Skeletal muscle cell (primary cell): Measurements from ENCODE around the gene SERTM1.
A peak's percentile ranks its signal among the peaks of the same experiment; 100 is the strongest.

ENCODE experiments used
- DNase-seq: peaks from one replicate; pipeline ENCODE4 v3.0.0-alpha.2; 2010; ENCODE audit warnings: low read depth
- H3K4me3 ChIP-seq: 2 replicates; pipeline ENCODE4 v1.5.1; 2011; ENCODE audit warnings: low read depth, mild to moderate bottlenecking, control low read depth, low read length, moderate library complexity

Gene SERTM1

DNA sequence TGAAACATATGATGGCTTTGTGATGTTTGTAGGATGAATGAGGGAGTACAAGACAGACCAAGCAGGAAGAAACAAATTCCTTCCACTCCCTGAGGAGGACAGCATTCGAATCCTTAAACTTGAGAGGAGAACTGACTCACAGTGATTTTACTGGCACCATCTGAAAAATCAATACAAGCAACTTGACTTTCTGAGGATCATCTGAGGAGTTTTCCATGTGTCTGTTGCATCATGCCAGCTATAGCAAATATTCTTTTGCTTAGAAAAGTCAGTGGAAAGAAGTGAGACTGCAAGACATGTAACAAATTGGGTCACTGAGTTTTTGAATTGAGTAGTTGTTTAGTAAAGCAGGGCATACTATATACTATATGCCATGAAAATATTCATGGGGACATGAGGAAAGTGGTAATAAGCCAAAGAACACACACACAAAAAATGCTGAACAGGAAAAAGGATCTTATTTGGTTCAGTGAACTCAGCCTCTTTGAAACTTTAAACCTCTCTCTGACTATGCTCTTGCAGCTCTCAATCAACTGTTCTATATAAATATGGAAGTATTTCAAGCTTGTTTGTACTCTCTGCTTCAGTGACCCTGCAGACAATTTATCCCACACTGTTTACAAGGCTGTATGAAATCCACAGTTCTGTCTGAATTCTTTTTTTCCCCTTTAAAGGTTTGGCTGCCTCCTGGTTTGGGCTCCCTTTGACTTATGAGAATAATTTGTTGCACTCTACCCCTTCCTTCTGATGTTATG, 35.5 kb downstream of the SERTM1 start:
- H3K4me3 ChIP-seq, result no peak overlapping the region
- DNase-seq, result no peak

DNA sequence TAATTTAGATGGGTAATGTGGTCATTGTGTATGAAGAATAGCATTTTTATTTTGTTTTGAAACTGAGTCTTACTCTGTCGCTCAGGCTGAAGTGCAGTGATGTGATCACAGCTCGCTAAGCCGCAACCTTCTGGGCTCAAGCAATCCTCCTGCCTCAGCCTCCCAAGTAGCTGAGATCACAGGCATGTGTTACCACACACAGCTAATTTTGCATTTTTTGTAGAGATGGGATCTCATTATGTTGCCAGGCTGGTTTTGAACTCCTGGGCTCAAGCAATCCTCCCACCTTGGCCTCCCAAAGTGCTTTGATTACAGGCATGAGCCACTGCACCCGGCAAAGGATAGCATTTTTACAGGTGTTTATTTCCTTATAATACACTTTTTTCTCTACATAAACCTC, 36.6 kb downstream of the SERTM1 start:
- no peak overlapping the region for H3K4me3 ChIP-seq
- DNase-seq, result no peak

DNA sequence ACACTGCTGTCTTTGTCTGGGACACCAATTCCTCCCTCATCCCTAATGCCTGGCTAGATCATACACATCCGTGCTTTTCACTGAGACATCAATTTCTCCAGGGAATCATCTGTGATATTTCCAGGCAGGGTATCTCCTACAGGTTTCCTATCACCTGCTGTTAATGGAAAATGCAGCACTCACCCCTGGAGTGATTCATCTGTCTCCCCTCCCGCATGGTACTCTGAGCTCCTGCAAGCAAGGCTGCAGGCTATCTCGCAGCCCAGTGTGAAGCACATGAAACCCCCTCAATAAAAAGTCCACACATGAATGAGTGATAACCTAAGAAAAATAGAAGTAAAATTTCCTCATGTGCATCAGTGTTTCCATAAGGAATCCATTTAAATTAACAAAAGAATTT, 38.5 kb downstream of the SERTM1 start:
- H3K4me3 ChIP-seq, result no peak overlapping the region
- DNase-seq, result no peak

DNA sequence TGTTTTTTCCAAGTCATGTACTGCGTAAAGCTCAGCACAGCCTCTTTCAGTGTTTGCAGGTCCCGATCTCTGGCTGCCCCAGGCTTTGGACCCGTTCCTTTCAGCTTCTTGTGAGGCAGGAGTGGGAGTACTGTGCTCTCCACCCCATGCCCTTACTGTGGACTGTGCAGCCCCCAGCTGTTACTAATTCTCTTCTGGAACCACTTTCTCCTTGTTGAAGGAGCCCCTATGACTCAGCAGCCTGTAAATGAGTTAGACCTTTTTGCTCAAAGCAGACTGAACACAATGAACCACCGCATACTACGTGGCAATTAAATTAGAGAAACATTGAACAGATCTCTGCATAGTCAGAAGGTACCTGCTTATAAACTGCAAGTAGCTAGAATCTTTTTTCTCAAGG, 39.0 kb downstream of the SERTM1 start:
- no peak overlapping the region for H3K4me3 ChIP-seq
- DNase-seq, result peak; percentile 57

DNA sequence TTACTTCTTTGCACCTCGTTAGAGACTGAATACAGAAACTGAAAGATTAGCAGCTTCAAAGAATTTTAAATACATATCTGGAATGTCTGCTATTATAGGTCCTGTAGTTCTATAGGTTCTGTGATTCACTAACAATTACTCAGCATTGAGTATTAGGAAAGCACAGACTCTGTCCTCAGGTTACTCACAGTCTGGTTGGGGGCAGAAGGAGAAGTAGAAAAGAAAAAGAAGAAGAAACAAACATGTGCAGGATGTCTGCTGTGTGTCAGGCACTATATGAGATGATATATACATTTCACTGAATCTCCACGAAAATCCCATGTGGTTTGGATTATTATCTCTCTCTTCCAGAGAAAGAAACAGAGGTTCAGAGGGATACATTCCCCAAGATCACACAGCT, 40.1 kb downstream of the SERTM1 start:
- no peak overlapping the region for H3K4me3 ChIP-seq
- DNase-seq, result no peak

DNA sequence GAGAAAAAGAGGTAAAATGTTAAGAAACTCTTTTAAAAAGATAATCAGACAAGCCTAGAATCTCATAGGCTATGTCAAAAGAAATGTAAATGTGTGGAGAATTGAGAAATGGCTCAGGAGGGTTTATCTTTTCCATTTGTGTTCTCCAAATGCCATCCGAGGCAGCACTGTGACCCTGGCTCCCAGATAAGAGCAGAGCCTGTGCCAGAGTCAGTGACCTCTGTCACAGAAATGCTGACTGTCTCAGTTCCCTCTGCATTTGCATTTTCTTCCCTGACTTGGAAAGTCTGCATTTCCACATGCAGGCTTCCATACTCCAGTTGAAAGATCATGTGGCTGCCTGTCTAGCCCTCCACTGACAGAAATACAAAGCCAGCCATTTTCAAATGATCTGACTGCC, 42.0 kb downstream of the SERTM1 start:
- no peak overlapping the region for H3K4me3 ChIP-seq
- DNase-seq, result no peak

DNA sequence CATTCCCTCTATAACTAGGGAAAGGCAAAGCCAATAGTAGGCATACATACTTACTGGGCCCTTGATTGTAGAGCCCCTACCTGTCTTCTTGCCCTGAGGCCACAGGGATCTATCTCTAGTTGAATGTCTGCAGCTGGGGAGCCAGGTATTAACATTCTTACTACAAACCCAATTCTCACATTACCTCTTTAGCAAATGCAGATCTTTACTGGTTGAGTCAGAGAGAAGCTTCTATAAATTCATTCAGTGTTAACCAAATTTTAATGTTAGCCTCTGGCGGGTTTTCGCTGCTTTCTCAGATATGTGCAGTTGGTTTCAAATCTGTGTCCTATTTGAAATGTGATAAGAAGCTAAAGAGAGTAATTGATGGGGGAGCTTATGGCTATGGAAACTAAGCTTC, 43.2 kb downstream of the SERTM1 start:
- H3K4me3 ChIP-seq, result no peak overlapping the region
- DNase-seq, result no peak

DNA sequence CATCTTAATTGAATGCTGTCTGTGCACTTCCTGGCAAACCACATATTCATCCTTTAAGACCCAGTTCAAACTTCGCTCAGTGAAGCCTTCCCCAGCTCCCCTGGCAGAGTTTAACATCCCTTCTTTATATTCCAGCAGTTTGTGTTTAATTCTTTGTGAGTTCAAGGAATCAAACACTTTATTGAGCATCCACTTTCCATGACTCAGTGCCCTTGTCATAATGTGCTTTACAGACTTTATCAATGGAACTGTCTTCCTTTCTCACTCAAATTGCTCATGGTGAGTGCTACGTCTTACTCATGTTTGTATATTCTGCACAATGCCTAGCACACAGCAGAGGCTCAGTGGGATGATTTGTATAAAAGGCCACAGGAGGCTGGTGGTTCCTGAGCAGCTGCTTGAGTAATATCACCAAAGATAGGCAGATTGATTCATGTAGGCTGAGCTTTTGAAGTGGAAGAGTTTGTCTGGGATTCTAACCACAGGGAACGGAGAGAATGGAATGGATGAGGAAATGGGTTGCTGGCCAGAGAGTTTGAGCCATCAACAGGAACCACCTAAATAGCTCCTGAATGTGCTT, 44.2 kb downstream of the SERTM1 start:
- peak; percentile 13 for DNase-seq

DNA sequence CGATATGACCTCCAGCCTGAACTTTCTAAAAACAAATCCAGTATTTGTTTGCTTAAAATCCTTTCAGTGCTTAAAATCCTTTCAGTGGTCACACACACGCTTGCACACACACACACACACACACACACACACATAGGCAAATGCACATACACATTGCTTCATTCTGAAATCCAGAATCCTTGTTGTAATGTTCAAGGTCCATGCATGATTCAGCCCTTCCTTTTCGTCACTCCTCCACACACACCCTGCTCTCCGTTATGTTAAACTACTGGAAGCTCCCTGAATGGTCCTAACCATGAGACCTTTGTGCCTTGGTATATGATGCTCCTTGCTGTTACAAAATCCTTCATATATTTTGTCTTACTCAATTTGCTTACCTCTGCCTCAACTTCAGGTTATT, 44.9 kb downstream of the SERTM1 start:
- no peak for DNase-seq
- H3K4me3 ChIP-seq, result no peak overlapping the region

More for the DNA sequence above, 44.2 kb downstream of the SERTM1 start:
- H3K4me3 ChIP-seq, result no peak overlapping the region

DNA sequence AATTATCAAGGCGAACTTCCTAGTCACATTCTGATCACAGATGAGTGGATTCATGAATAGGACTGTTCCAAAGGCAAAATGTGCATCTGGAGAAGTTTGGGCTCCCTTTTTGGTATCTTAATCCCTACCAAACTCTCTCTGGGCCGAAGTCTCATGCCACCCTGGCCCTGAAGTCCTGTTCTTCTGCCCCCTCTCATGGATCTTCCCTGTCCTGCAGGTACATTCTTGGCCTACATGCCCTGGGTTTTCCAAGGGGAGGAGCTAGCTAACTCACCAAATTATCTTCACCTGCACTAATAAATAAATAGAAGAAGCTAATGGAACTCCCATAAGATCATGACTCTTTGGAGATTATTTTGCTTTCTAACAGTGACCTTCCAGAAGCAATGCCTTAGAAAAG, 50.3 kb downstream of the SERTM1 start:
- H3K4me3 ChIP-seq, result no peak overlapping the region
- DNase-seq, result no peak

DNA sequence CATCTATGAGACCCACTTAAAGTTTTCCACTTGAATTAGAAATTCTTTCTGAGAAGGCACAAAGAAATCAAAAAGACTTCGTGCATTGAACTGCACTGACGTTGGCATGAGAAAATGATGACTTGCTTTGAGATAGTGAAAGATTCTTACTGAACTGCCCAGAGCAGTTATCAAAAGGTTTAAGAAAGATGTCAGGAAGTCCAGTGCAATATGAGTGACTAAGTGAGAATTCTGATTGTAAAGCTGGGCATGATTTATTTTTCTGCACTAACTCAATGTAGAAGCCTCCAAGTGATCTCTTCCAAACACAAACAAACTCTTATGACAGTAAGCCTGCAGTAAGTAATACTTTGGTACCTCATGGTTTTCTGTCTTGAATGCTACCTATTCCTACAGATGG, 52.1 kb downstream of the SERTM1 start:
- DNase-seq, result no peak
- H3K4me3 ChIP-seq, result no peak overlapping the region

DNA sequence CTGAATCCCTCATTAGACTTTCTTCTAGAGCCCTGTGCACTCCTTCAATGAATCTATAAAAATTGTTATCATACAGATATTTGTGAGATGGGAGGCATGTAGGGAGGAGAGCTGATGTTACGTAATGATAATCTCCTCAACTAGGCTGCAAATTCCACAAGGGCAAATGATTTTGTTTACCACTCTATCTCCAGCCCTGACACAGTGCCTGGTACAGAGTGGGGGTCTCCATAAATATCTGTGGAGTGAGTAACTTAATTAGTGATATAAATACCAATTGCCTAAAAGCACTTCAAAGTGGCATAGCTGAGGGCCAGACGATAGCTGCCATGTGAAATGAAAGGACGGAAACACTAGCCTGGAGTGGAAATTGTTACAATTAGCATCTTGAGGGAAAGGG, 54.2 kb downstream of the SERTM1 start:
- DNase-seq, result no peak
- no peak overlapping the region for H3K4me3 ChIP-seq

DNA sequence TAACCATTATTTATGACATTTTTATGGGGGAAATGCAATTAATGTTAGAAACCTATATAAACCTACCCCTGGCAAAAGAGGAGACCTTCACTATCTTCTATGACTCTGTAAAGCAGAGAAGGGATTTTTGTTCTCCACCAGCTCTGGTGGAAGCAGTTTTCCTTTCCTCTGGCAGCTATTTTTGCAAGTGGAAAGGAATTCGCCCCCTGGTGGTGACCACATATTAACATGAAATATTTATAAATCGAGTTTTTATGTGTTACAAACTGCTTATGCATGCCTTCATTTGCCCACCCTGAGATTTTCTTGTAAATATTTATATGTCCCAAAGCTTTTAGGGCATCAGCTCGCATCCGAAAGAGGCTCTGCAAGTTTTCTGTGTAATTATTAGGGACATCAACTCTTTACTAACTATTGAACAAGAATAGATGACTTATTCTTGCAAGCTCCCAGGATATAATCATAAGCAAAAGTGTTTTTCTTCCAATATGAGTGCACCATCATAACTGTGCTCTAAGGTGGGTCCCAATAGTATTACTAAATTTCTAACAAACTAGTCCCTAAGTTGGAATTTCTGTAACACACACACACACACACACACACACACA, 62.4 kb downstream of the SERTM1 start:
- no peak for DNase-seq

DNA sequence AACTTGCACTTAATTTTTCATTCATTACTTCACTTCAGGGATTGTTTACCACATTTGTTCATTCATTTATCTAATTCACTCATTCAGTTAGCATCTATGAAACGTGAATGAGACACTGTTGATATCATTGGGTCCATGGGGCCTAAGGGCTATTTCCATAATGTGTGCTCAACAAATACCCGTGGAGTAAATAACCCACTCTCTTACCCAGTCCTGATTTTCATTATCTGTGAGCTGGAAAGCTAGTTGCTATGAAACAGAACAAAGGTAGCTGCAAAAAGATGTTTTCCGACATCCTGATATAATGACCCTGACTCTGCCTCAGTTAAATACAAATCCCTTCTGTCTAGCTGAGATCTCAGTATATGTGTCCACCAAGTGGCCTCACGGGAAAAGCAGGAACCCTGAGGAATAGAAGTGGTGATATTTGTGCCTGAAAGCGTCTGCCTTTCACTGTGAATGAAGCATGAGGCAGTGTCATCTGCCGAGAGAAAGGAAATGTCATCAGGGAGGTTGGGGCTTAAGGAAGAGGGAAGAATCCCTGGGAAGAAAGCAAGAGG, 63.8 kb downstream of the SERTM1 start:
- H3K4me3 ChIP-seq, result no peak overlapping the region
- DNase-seq, result no peak

More for the DNA sequence above, 62.4 kb downstream of the SERTM1 start:
- no peak overlapping the region for H3K4me3 ChIP-seq

DNA sequence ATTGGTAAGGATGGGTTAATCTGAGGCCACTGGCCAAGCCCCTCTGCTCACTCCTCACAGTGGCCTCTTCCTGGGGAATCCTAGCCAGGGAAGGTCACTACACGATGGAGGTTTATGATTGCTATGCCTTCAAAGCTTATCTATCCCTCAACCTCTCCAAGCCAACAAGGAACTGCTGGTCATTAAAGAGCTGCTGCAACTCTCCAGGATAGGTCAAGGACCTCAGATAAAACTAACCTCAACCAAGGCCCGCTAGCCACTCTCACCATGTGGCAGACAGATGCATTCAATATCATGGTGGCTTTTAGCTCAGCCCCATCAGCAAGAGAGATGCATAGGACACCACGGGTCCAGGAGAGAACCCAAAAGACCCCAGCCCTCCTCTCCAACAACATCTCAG, 71.6 kb downstream of the SERTM1 start:
- no peak for DNase-seq
- H3K4me3 ChIP-seq, result no peak overlapping the region

DNA sequence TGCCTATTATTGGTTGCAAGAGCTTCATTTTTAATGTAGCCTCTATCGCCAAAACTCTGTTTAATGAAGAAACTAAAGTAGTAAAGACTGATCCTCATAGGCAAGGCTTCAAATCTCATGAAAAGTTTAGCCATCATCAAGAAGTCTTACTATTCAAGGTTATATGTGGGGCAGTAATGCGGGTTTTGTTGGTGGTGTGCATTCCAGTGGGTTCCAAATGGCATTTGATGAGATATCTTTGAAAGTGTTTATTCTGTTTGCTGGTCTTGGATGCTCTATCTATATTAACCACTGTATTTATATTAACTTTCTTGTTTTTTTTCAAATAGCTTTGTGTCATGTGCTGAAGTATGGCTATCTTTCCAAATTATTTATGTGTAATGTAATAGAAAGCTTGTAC, 72.2 kb downstream of the SERTM1 start:
- no peak for DNase-seq
- no peak overlapping the region for H3K4me3 ChIP-seq
